NB4 (cell line): Measurements from ENCODE around the gene PRKACG.

ENCODE experiments used
- DNase-seq: peaks from one replicate; pipeline ENCODE4 v3.0.0; 2010; ENCODE audit warnings: low read depth
- H3K4me3 ChIP-seq: one replicate; pipeline ENCODE4 v1.5.1; 2011; ENCODE audit warnings: mild to moderate bottlenecking, low read depth, low read length, moderate library complexity
- MYC ChIP-seq: IDR thresholded peaks from 2 replicates; pipeline ENCODE4 v1.6.1; 2011; ENCODE audit warnings: low read depth, low read length
- POLR2A ChIP-seq: IDR thresholded peaks from 2 replicates; pipeline ENCODE4 v1.6.1; 2011; ENCODE audit warnings: mild to moderate bottlenecking; ENCODE audit not compliant: insufficient read length; ENCODE audit errors: extremely low read depth
- TF ChIP-seq, protein P1 (sequence below): IDR thresholded peaks from one replicate; pipeline ENCODE4 v1.5.1; 2012; ENCODE audit warnings: low read depth, low read length
- TF ChIP-seq, protein P2 (sequence below): IDR thresholded peaks from 2 replicates; pipeline ENCODE4 v1.6.1; 2011; ENCODE audit warnings: low read depth, low read length

Gene PRKACG

DNA sequence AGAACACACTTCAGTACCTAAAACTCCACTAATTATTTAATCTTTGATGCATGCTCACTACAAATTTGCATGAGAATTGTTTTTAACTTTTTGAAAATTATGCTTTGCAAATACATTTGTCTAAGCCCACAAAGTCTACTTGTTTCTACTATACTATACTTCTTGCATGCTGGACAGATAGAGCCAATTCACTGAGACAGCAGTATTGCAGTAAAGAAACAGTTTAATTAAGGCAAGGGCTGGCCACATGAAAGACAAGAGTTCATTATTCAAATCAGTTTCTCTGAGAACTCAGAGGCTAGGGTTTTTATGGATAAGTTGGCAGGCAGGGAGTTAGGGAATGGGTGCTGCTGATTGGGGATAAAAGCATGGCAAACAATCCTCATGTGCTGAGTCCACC, 15.6 kb upstream of the PRKACG start:
- TF ChIP-seq MYC (no peak), POLR2A (no peak)
- TF ChIP-seq, protein P1, sequence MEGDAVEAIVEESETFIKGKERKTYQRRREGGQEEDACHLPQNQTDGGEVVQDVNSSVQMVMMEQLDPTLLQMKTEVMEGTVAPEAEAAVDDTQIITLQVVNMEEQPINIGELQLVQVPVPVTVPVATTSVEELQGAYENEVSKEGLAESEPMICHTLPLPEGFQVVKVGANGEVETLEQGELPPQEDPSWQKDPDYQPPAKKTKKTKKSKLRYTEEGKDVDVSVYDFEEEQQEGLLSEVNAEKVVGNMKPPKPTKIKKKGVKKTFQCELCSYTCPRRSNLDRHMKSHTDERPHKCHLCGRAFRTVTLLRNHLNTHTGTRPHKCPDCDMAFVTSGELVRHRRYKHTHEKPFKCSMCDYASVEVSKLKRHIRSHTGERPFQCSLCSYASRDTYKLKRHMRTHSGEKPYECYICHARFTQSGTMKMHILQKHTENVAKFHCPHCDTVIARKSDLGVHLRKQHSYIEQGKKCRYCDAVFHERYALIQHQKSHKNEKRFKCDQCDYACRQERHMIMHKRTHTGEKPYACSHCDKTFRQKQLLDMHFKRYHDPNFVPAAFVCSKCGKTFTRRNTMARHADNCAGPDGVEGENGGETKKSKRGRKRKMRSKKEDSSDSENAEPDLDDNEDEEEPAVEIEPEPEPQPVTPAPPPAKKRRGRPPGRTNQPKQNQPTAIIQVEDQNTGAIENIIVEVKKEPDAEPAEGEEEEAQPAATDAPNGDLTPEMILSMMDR: no peak
- TF ChIP-seq, protein P2, sequence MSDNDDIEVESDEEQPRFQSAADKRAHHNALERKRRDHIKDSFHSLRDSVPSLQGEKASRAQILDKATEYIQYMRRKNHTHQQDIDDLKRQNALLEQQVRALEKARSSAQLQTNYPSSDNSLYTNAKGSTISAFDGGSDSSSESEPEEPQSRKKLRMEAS: no peak
- H3K4me3 ChIP-seq: no peak overlapping the region
- no peak for DNase-seq

DNA sequence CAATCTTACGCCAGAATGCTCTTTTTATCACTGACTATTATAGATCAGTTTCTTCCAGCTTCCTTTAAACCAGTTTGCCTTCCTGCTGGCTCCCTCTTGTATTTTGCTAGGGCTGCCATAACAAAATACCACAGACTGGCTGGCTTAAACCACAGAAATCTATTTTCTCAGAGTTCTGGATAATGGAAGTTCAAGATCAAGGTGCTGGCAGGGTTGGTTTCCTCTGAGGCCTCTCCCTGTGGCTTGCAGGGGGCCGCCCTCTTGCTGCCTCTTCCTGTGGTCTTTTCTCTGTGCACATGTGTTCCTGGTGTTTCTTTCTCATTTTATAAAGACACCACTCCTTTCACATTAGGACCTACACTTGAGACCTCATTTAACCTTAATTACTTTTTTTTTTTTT, 14.8 kb upstream of the PRKACG start:
- peak; percentile 32 for DNase-seq

DNA sequence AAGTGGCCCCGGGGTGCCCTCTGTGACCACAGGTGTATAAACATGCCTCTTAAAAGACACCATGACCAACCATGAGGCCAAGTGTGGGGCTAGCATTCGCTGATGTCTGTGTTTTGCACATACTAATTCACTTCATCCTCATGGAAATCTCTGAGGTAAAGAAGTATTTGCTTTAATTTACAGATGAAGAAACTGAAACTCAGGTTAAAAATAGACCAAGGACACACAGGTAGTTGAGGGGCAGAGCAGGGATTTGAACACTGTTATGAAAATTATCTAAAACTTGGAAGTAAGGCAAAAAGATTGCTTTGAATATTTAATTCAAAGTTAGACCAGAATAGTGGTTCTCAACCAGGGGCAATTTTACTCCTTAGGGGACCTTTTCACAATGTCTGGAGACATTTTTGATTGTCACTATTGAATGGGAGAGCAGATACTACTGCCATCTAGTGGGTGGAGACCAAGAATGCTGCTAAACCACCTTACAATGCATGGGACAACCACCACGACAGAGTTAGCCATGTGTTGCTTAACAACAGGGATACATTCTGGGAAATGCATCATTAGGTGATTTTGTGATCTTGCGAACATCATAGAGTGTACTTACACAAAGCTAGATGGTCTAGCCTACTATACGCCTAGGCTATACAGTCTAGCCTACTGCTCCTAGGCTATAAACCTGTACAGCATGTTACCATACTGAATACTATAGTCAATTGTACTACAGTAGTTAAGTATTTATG, 13.6 kb upstream of the PRKACG start:
- TF ChIP-seq, protein P1: peak; percentile 54
- TF ChIP-seq MYC (no peak), POLR2A (no peak)
- TF ChIP-seq, protein P2: no peak
- peak; percentile 54 for DNase-seq
- no peak overlapping the region for H3K4me3 ChIP-seq

More for the DNA sequence above, 14.8 kb upstream of the PRKACG start:
- H3K4me3 ChIP-seq: no peak overlapping the region
- TF ChIP-seq, protein P2: no peak
- no peak for TF ChIP-seq POLR2A
- TF ChIP-seq MYC: no peak
- TF ChIP-seq, protein P1: no peak

DNA sequence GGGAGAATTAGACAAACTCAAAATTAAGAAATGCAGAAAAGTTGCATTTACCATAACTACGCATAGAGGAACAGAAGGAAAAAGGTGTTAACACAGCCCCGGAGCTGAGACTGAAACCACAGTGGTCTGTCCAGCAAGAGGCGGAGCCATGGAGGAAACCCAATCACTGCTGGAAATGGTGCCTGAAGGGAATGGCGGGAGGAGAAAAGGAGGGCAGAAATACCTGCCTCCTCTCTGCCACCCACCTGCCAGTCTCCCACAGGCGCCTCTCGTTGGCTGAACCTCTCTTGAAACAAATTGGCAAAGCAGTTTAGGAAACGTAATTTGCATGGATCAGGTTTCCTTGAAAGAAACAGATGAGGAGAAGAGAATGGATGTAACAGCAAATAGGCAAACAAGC, 9.7 kb upstream of the PRKACG start:
- no peak for DNase-seq
- H3K4me3 ChIP-seq: no peak overlapping the region
- TF ChIP-seq, protein P1: no peak
- TF ChIP-seq MYC (no peak), POLR2A (no peak)
- TF ChIP-seq, protein P2: no peak

DNA sequence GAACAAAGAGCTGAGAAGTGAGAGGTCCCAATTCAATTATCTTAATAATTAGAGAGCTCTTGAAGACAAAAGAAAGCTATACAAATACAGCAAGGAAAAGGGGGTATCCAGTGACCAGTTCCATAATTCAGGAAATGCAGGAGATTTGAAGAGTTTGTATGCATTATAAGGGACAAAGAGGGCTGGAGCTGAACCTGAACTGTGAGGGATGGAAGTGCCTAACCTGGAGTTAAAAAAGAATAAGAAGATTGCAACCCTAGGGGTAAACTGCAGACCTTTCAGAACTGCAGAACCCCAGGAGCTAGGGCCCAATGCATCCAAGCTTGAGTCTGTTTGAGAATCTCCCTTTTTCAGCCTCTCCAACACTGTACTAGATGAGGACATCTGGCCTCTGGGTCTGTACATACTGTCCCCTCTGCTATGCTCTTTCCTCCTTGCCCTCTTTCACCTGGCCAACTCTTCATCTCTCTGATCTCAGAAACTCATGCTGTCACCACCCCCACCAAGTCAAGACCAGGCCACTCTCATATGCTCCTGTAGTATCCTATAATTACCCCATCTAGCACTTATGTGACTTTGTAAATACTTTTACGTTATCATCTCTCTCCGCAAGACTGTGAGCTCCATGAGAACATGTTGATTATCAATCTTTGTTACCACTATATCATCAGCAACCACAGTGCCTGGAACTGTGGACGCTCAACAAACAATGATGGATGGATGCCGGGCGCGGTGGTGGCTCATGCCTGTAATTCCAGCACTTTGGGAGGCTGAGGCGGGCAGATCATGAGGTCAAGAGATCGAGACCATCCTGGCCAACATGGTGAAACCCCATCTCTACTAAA, 6.6 kb upstream of the PRKACG start:
- no peak overlapping the region for H3K4me3 ChIP-seq
- TF ChIP-seq MYC (no peak), POLR2A (no peak)
- TF ChIP-seq, protein P1: no peak
- TF ChIP-seq, protein P2: no peak
- no peak for DNase-seq
